ENCODE measurements around the gene RPS6KA5. TPM values are rescaled to one million over a fixed set of nuclear protein-coding genes. Genes with fewer than 3 reads are reported as not detected.

Gene RPS6KA5
- total and polyA plus RNA-seq, 8 donors = 1.6 to 25.0 (median 8.5) TPM

GRCh38 chr14:91084516-91084915 is 24.1 kb upstream of the RPS6KA5 start:
- no peak for DNase-seq
- no peak for TF ChIP-seq CTCF (IDR thresholded peaks at IDR 0.05)
- no peak for TF ChIP-seq EP300 (IDR thresholded peaks at IDR 0.05)
- TF ChIP-seq POLR2AphosphoS5 (IDR thresholded peaks at IDR 0.05) = no peak
- no peak for TF ChIP-seq POLR2A (IDR thresholded peaks at IDR 0.05)
- no peaks in the 10 kb centered on the region for H3K27me3 ChIP-seq
- peaks cover 10 to 42% (median 31%) of the 10 kb centered on the region in 4 donors for H3K4me1 ChIP-seq
- 60 to 77% (median 70%) methylated on average over 2 of the region's 2 CpGs for WGBS, 5 donors
- no peaks in the 10 kb centered on the region for H3K36me3 ChIP-seq
- H3K4me3 ChIP-seq = no peak overlapping the region
- H3K27ac ChIP-seq = no peak overlapping the region
- no peaks in the 10 kb centered on the region for H3K9me3 ChIP-seq
- intact Hi-C loops (cut with DNase I; ENCODE audit: low total_unique reads) = no loop called here

DNA sequence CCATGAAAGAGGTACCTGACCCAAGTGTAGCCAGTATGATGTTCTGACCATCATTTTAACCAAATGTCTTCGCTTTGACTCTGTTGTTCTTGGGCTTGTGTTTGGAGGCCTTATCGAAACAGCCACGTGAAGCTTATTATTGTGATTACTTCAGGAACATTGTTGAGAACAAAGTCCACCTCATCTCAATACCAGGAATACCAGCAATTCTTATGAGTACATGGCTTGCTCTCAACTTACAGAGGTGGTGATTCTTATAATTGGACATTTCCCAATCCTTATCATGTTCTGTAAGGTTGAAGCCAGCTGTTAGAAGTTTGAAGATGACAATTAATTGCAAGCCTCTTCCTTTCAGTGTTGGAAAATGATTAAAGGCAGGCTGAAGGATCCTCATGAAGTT is 21.8 kb upstream of the RPS6KA5 start:
- Histone ChIP-seq H3K36me3 (no peaks in the 10 kb centered on the region), H3K27ac (peak overlapping the region; percentile 39 to 68 (median 61)), H3K27me3 (no peaks in the 10 kb centered on the region), H3K4me3 (no peak overlapping the region), H3K4me1 (peaks cover 0 to 31% (median 15%) of the 10 kb centered on the region in 4 donors), H3K9me3 (no peaks in the 10 kb centered on the region)
- intact Hi-C loops (cut with DNase I; ENCODE audit: low total_unique reads) = no loop called here
- WGBS, 5 donors = 37 to 74% (median 60%) methylated on average over 3 of the region's 3 CpGs
- TF ChIP-seq CTCF (IDR thresholded peaks at IDR 0.05) (no peak), EP300 (IDR thresholded peaks at IDR 0.05) (no peak), POLR2AphosphoS5 (IDR thresholded peaks at IDR 0.05) (peak in 1 of 3 donors; percentile 43), POLR2A (IDR thresholded peaks at IDR 0.05) (no peak)
- DNase-seq = no peak

- Histone ChIP-seq H3K36me3 (no peaks in the 10 kb centered on the region), H3K4me3 (no peak overlapping the region), H3K27me3 (no peaks in the 10 kb centered on the region), H3K9me3 (no peaks in the 10 kb centered on the region), H3K4me1 (peaks cover 0 to 17% (median 6%) of the 10 kb centered on the region in 4 donors), H3K27ac (no peak overlapping the region)
- no peak for DNase-seq
- TF ChIP-seq POLR2AphosphoS5 (IDR thresholded peaks at IDR 0.05) (no peak), CTCF (IDR thresholded peaks at IDR 0.05) (no peak)
- 92 to 97% (median 96%) methylated on average over 6 of the region's 6 CpGs for WGBS, 5 donors
- intact Hi-C loops (cut with DNase I; ENCODE audit: low total_unique reads) = no loop called here
Observed at GRCh38 chr14:91080071-91080470, 19.6 kb upstream of the RPS6KA5 start.

- intact Hi-C loops (cut with DNase I; ENCODE audit: low total_unique reads) = no loop called here
- WGBS, 5 donors = 90 to 96% (median 92%) methylated on average over 9 of the region's 9 CpGs
- TF ChIP-seq EP300 (IDR thresholded peaks at IDR 0.05) = no peak
- TF ChIP-seq CTCF (IDR thresholded peaks at IDR 0.05) = no peak
- no peak for TF ChIP-seq POLR2A (IDR thresholded peaks at IDR 0.05)
- no peak for TF ChIP-seq POLR2AphosphoS5 (IDR thresholded peaks at IDR 0.05)
- no peaks in the 10 kb centered on the region for H3K27me3 ChIP-seq
- no peaks in the 10 kb centered on the region for H3K9me3 ChIP-seq
- H3K27ac ChIP-seq = no peak overlapping the region
- peak in 1 of 2 donors; percentile 37 for DNase-seq
- H3K36me3 ChIP-seq = no peaks in the 10 kb centered on the region
- no peak overlapping the region for H3K4me3 ChIP-seq
- peaks cover 0 to 17% (median 6%) of the 10 kb centered on the region in 4 donors for H3K4me1 ChIP-seq
Observed at GRCh38 chr14:91078095-91078737, 17.8 kb upstream of the RPS6KA5 start.

Data from stomach (tissue), 9 donors.